GM23338 (cell line): Measurements from ENCODE around the gene GPR63. TPM values are rescaled to one million over a fixed set of nuclear protein-coding genes. Genes with fewer than 3 reads are reported as not detected.

Source experiments
- ATAC-seq: fragments of 200-7000 bp; cut with Tn5 transposase; 3 replicates; pipeline ENCODE4 v1.9.1; 2020
- DNase-seq: peaks from one replicate; pipeline ENCODE4 v3.0.0-alpha.2; 2015; ENCODE audit warnings: low spot score
- H2AFZ ChIP-seq: fragments of 200-600 bp; sonication (generic); 2 replicates; pipeline ENCODE4 v1.8.0; 2016; ENCODE audit warnings: antibody characterized with exemption, mild to moderate bottlenecking, moderate library complexity
- H3F3A ChIP-seq: fragments of 200-600 bp; sonication (generic); replicated peaks from 2 replicates; pipeline ENCODE4 v1.8.0; 2017; ENCODE audit warnings: antibody characterized with exemption, mixed run types, low read depth
- H3K27ac ChIP-seq: fragments of 200-600 bp; sonication (generic); 2 replicates; pipeline ENCODE4 v1.6.1; 2016; ENCODE audit warnings: low read depth
- H3K27me3 ChIP-seq: fragments of 200-600 bp; sonication (generic); 2 replicates; pipeline ENCODE4 v1.8.0; 2016; ENCODE audit warnings: mild to moderate bottlenecking, mixed run types, moderate library complexity; ENCODE audit not compliant: insufficient read depth
- H3K36me3 ChIP-seq: fragments of 200-600 bp; sonication (generic); 2 replicates; pipeline ENCODE4 v1.8.0; 2016; ENCODE audit warnings: mild to moderate bottlenecking; ENCODE audit not compliant: insufficient read depth
- H3K4me1 ChIP-seq: fragments of 200-600 bp; sonication (generic); 2 replicates; pipeline ENCODE4 v1.8.0; 2016; ENCODE audit warnings: mild to moderate bottlenecking, moderate library complexity; ENCODE audit not compliant: insufficient read depth
- H3K4me2 ChIP-seq: fragments of 200-600 bp; sonication (generic); 2 replicates; pipeline ENCODE4 v1.7.1; 2017; ENCODE audit warnings: mixed run types
- H3K4me3 ChIP-seq: fragments of 200-600 bp; sonication (generic); 2 replicates; pipeline ENCODE4 v1.6.1; 2016; ENCODE audit warnings: mixed run types
- H3K79me2 ChIP-seq: fragments of 200-600 bp; sonication (generic); replicated peaks from 2 replicates; pipeline ENCODE4 v1.8.0; 2017; ENCODE audit warnings: mild to moderate bottlenecking; ENCODE audit not compliant: insufficient read depth
- H3K9me2 ChIP-seq: fragments of 200-600 bp; sonication (generic); 2 replicates; pipeline ENCODE4 v1.8.0; 2017; ENCODE audit not compliant: insufficient read depth
- H4K20me1 ChIP-seq: fragments of 200-600 bp; sonication (generic); replicated peaks from 2 replicates; pipeline ENCODE4 v1.8.0; 2017; ENCODE audit warnings: mild to moderate bottlenecking; ENCODE audit not compliant: insufficient read depth
- H3K27ac Mint-ChIP-seq: 2 replicates; pipeline ENCODE4 v1.8.0; 2020; ENCODE audit warnings: inconsistent platforms, mild to moderate bottlenecking, moderate library complexity, mixed read lengths
- H3K27me3 Mint-ChIP-seq: 3 replicates; pipeline ENCODE4 v1.8.0; 2022; ENCODE audit warnings: low read depth, mild to moderate bottlenecking, moderate library complexity, mixed read lengths, inconsistent platforms; ENCODE audit not compliant: insufficient read depth, poor library complexity
- H3K36me3 Mint-ChIP-seq: 3 replicates; pipeline ENCODE4 v1.8.0; 2021; ENCODE audit warnings: low read depth, mild to moderate bottlenecking, inconsistent platforms, moderate library complexity, mixed read lengths
- H3K4me1 Mint-ChIP-seq: 3 replicates; pipeline ENCODE4 v1.8.0; 2020; ENCODE audit warnings: mild to moderate bottlenecking, inconsistent platforms, mixed read lengths
- H3K4me3 Mint-ChIP-seq: 3 replicates; pipeline ENCODE4 v1.8.0; 2021; ENCODE audit warnings: moderate library complexity, mild to moderate bottlenecking, inconsistent platforms, mixed read lengths
- H3K9me3 Mint-ChIP-seq: 3 replicates; pipeline ENCODE4 v1.8.0; 2020; ENCODE audit warnings: moderate library complexity, mild to moderate bottlenecking, inconsistent platforms, mixed read lengths
- CREB1 ChIP-seq: fragments of 250-450 bp; sonication (Bioruptor Pico); IDR thresholded peaks from 2 replicates; pipeline ENCODE4 v1.5.0; 2020; ENCODE audit warnings: low read depth, mild to moderate bottlenecking, moderate library complexity
- EZH2 ChIP-seq: fragments of 200-600 bp; sonication (generic); IDR thresholded peaks from one replicate; pipeline ENCODE4 v1.8.0; 2017; ENCODE audit warnings: antibody characterized with exemption, mild to moderate bottlenecking, low read depth; ENCODE audit not compliant: unreplicated experiment
- EZH2phosphoT487 ChIP-seq: fragments of 200-600 bp; sonication (generic); IDR thresholded peaks from one replicate; pipeline ENCODE4 v1.8.1; 2018; ENCODE audit warnings: antibody characterized with exemption; ENCODE audit not compliant: unreplicated experiment
- STAT1 ChIP-seq: IDR thresholded peaks from one replicate; pipeline ENCODE4 v1.6.1; 2016; ENCODE audit warnings: antibody characterized with exemption; ENCODE audit not compliant: unreplicated experiment
- ZNF114 ChIP-seq: fragments of 250-450 bp; sonication (Bioruptor Pico); IDR thresholded peaks from 2 replicates; pipeline ENCODE4 v1.5.0; 2020; ENCODE audit warnings: mild to moderate bottlenecking, moderate library complexity
- polyA plus RNA-seq: library from polyadenylated mRNA; unstranded; fragments of >200 nt; fragmentation: Nextera tagmentation; extraction: Ambion mirVana; gene quantifications from 2 replicates; pipeline ENCODE4 v1.2.1, GENCODE V29; 2016
- total RNA-seq: library from RNA; depleted of rRNA; stranded (reverse); fragments of >200 nt; shearing (Covaris generic); gene quantifications from 2 replicates; pipeline ENCODE4 v1.2.3, GENCODE V29; 2014
- TF ChIP-seq, protein P1 (sequence below): fragments of 250-450 bp; sonication (Bioruptor Pico); IDR thresholded peaks from 2 replicates; pipeline ENCODE4 v1.5.0; 2020; ENCODE audit warnings: mild to moderate bottlenecking, moderate library complexity
- TF ChIP-seq, protein P2 (sequence below), 2 experiments: fragments of 200-600 bp in 1 of 2; sonication (generic) in 1 of 2; conservative IDR thresholded peaks; 2 replicates each; pipeline versions ENCODE4 v1.5.1 to v1.6.1; 2016 to 2017; ENCODE audit warnings: antibody characterized with exemption in 2 of 2, low read depth in 2 of 2, mild to moderate bottlenecking in 2 of 2, moderate library complexity in 1 of 2

GPR63 gene
- total and polyA plus RNA-seq, 2 experiments from 2014 or later, result 5.4 to 19.3 TPM

GRCh38 chr6:96876886-96877545 is 39.7 kb upstream of the GPR63 start:
- no peak overlapping the region for H3K27ac Mint-ChIP-seq
- no peak overlapping the region for H3K4me3 Mint-ChIP-seq
- no peaks in the 10 kb centered on the region for H3K9me3 Mint-ChIP-seq
- H3K4me1 Mint-ChIP-seq, result peaks cover 4% of the 10 kb centered on the region
- no peaks in the 10 kb centered on the region for H3K36me3 Mint-ChIP-seq
- Histone ChIP-seq H3K4me3 (no peak overlapping the region), H3K9me2 (no peaks in the 10 kb centered on the region), H2AFZ (no peak overlapping the region), H3K27me3 (no peaks in the 10 kb centered on the region), H4K20me1 (no peaks in the 10 kb centered on the region), H3K4me2 (no peak overlapping the region), H3F3A (no peaks in the 10 kb centered on the region), H3K27ac (no peak overlapping the region), H3K36me3 (no peaks in the 10 kb centered on the region), H3K79me2 (no peaks in the 10 kb centered on the region), H3K4me1 (no peaks in the 10 kb centered on the region)
- ATAC-seq (no peak), DNase-seq (no peak)
- TF ChIP-seq, protein P1, sequence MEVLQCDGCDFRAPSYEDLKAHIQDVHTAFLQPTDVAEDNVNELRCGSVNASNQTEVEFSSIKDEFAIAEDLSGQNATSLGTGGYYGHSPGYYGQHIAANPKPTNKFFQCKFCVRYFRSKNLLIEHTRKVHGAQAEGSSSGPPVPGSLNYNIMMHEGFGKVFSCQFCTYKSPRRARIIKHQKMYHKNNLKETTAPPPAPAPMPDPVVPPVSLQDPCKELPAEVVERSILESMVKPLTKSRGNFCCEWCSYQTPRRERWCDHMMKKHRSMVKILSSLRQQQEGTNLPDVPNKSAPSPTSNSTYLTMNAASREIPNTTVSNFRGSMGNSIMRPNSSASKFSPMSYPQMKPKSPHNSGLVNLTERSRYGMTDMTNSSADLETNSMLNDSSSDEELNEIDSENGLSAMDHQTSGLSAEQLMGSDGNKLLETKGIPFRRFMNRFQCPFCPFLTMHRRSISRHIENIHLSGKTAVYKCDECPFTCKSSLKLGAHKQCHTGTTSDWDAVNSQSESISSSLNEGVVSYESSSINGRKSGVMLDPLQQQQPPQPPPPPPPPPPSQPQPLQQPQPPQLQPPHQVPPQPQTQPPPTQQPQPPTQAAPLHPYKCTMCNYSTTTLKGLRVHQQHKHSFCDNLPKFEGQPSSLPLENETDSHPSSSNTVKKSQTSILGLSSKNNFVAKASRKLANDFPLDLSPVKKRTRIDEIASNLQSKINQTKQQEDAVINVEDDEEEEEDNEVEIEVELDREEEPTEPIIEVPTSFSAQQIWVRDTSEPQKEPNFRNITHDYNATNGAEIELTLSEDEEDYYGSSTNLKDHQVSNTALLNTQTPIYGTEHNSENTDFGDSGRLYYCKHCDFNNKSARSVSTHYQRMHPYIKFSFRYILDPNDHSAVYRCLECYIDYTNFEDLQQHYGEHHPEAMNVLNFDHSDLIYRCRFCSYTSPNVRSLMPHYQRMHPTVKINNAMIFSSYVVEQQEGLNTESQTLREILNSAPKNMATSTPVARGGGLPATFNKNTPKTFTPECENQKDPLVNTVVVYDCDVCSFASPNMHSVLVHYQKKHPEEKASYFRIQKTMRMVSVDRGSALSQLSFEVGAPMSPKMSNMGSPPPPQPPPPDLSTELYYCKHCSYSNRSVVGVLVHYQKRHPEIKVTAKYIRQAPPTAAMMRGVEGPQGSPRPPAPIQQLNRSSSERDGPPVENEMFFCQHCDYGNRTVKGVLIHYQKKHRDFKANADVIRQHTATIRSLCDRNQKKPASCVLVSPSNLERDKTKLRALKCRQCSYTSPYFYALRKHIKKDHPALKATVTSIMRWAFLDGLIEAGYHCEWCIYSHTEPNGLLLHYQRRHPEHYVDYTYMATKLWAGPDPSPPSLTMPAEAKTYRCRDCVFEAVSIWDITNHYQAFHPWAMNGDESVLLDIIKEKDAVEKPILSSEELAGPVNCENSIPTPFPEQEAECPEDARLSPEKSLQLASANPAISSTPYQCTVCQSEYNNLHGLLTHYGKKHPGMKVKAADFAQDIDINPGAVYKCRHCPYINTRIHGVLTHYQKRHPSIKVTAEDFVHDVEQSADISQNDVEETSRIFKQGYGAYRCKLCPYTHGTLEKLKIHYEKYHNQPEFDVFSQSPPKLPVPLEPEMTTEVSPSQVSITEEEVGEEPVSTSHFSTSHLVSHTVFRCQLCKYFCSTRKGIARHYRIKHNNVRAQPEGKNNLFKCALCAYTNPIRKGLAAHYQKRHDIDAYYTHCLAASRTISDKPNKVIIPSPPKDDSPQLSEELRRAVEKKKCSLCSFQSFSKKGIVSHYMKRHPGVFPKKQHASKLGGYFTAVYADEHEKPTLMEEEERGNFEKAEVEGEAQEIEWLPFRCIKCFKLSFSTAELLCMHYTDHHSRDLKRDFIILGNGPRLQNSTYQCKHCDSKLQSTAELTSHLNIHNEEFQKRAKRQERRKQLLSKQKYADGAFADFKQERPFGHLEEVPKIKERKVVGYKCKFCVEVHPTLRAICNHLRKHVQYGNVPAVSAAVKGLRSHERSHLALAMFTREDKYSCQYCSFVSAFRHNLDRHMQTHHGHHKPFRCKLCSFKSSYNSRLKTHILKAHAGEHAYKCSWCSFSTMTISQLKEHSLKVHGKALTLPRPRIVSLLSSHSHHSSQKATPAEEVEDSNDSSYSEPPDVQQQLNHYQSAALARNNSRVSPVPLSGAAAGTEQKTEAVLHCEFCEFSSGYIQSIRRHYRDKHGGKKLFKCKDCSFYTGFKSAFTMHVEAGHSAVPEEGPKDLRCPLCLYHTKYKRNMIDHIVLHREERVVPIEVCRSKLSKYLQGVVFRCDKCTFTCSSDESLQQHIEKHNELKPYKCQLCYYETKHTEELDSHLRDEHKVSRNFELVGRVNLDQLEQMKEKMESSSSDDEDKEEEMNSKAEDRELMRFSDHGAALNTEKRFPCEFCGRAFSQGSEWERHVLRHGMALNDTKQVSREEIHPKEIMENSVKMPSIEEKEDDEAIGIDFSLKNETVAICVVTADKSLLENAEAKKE, result no peak
- no peaks in the 10 kb centered on the region for H3K27me3 Mint-ChIP-seq

DNA sequence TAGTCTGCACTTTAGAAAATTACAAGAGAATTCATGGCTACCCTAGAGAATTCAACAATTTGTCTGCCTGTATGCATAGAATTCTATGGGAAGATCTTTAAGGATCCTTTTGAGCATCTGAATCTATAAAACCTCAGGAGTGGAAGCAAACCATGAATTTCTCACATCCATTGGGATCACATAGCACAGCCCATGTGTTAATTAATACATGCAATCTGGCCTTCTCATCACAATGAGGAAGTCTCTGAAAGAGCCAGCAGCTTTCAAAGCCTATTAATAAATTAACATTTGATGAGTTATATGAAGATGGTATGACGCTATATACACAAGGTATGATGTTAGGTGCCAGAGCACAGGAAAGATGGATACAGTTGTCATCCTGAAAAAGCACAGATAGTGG is 35.7 kb upstream of the GPR63 start:
- no peak for DNase-seq
- Mint-ChIP-seq H3K9me3 (no peaks in the 10 kb centered on the region), H3K4me3 (no peak overlapping the region), H3K27ac (no peak overlapping the region), H3K4me1 (no peaks in the 10 kb centered on the region), H3K36me3 (no peaks in the 10 kb centered on the region), H3K27me3 (no peaks in the 10 kb centered on the region)
- TF ChIP-seq EZH2 (no peak), STAT1 (no peak), CREB1 (CRISPR knock-in tag) (no peak), ZNF114 (no peak), EZH2phosphoT487 (no peak)
- TF ChIP-seq, protein P2, sequence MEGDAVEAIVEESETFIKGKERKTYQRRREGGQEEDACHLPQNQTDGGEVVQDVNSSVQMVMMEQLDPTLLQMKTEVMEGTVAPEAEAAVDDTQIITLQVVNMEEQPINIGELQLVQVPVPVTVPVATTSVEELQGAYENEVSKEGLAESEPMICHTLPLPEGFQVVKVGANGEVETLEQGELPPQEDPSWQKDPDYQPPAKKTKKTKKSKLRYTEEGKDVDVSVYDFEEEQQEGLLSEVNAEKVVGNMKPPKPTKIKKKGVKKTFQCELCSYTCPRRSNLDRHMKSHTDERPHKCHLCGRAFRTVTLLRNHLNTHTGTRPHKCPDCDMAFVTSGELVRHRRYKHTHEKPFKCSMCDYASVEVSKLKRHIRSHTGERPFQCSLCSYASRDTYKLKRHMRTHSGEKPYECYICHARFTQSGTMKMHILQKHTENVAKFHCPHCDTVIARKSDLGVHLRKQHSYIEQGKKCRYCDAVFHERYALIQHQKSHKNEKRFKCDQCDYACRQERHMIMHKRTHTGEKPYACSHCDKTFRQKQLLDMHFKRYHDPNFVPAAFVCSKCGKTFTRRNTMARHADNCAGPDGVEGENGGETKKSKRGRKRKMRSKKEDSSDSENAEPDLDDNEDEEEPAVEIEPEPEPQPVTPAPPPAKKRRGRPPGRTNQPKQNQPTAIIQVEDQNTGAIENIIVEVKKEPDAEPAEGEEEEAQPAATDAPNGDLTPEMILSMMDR (conservative IDR thresholded peaks at IDR 0.05; ENCODE audit: low read depth in 2 of 2), result no peak
- Histone ChIP-seq H3K4me1 (no peaks in the 10 kb centered on the region), H3K4me3 (no peak overlapping the region), H2AFZ (no peak overlapping the region), H4K20me1 (no peaks in the 10 kb centered on the region), H3K27ac (no peak overlapping the region), H3K4me2 (no peak overlapping the region), H3K79me2 (no peaks in the 10 kb centered on the region), H3K27me3 (no peaks in the 10 kb centered on the region), H3K36me3 (no peaks in the 10 kb centered on the region), H3F3A (no peaks in the 10 kb centered on the region), H3K9me2 (no peaks in the 10 kb centered on the region)
- no peak for ATAC-seq
